GM12892 (cell line): ENCODE data around the gene ATP11B.

Experiments
- POLR2A ChIP-seq: IDR thresholded peaks from 2 replicates; pipeline ENCODE4 v1.6.1; 2011; ENCODE audit warnings: low read depth, low read length, control low read depth
- POLR2AphosphoS5 ChIP-seq: IDR thresholded peaks from 2 replicates; pipeline ENCODE4 v1.6.1; 2011; ENCODE audit warnings: low read depth, low read length, control low read depth
- TAF1 ChIP-seq: IDR thresholded peaks from 2 replicates; pipeline ENCODE4 v1.6.1; 2011; ENCODE audit warnings: low read depth, mild to moderate bottlenecking, control low read depth, low read length, borderline replicate concordance

GRCh38 chr3:182935803-182936202 lies 142.5 kb downstream of the ATP11B start:
- TF ChIP-seq POLR2A (no peak), TAF1 (no peak), POLR2AphosphoS5 (no peak)
